SH-SY5Y (cell line): ENCODE measurements around the gene KCNB1.

ENCODE experiments used
- GATA2 ChIP-seq: IDR thresholded peaks from 2 replicates; pipeline ENCODE4 v1.6.1; 2011; ENCODE audit warnings: mild to moderate bottlenecking, low read depth, low read length
- GATA3 ChIP-seq: IDR thresholded peaks from 2 replicates; pipeline ENCODE4 v1.6.1; 2011; ENCODE audit warnings: low read depth, mild to moderate bottlenecking, low read length, moderate library complexity

GRCh38 chr20:49419785-49420184, 62.7 kb downstream of the KCNB1 start:
- TF ChIP-seq GATA2 (no peak), GATA3 (no peak)
